GM12801 (cell line): ENCODE measurements around the gene PMM1.

ENCODE experiments used
- TF ChIP-seq, protein P1 (sequence below): IDR thresholded peaks from one replicate; pipeline ENCODE4 v1.5.1; 2011; ENCODE audit warnings: control low read depth; ENCODE audit not compliant: insufficient read length; ENCODE audit errors: extremely low read depth

PMM1 gene

GRCh38 chr22:41538583-41538982 is 51.1 kb downstream of the PMM1 start:
- TF ChIP-seq, protein P1, sequence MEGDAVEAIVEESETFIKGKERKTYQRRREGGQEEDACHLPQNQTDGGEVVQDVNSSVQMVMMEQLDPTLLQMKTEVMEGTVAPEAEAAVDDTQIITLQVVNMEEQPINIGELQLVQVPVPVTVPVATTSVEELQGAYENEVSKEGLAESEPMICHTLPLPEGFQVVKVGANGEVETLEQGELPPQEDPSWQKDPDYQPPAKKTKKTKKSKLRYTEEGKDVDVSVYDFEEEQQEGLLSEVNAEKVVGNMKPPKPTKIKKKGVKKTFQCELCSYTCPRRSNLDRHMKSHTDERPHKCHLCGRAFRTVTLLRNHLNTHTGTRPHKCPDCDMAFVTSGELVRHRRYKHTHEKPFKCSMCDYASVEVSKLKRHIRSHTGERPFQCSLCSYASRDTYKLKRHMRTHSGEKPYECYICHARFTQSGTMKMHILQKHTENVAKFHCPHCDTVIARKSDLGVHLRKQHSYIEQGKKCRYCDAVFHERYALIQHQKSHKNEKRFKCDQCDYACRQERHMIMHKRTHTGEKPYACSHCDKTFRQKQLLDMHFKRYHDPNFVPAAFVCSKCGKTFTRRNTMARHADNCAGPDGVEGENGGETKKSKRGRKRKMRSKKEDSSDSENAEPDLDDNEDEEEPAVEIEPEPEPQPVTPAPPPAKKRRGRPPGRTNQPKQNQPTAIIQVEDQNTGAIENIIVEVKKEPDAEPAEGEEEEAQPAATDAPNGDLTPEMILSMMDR, result no peak

- TF ChIP-seq, protein P1, result no peak
These were observed 52.4 kb downstream of the PMM1 start for GRCh38 chr22:41537203-41537602.

DNA sequence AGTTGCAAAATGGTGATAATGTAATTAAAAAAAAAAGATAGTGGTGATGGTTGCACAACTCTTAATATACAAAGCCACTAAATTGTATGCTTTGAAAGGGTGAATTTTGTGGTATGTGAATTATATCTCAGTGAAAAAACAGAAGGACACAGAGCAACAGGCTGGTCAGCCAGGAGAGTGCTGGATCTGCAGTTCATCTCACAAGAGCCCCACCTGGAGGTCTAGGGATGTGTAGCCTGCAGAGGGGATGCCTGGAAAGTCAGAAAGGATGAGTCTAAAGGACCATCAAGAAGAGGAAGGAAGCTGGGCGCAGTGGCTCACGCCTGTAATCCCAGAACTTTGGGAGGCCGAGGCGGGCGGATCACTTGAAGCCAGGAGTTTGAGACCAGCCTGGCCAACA is 54.4 kb downstream of the PMM1 start:
- TF ChIP-seq, protein P1, result no peak

- TF ChIP-seq, protein P1, result no peak
These were observed 55.4 kb downstream of the PMM1 start for GRCh38 chr22:41534219-41534618.

GRCh38 chr22:41532908-41533825 is 56.5 kb downstream of the PMM1 start:
- TF ChIP-seq, protein P1, result no peak

DNA sequence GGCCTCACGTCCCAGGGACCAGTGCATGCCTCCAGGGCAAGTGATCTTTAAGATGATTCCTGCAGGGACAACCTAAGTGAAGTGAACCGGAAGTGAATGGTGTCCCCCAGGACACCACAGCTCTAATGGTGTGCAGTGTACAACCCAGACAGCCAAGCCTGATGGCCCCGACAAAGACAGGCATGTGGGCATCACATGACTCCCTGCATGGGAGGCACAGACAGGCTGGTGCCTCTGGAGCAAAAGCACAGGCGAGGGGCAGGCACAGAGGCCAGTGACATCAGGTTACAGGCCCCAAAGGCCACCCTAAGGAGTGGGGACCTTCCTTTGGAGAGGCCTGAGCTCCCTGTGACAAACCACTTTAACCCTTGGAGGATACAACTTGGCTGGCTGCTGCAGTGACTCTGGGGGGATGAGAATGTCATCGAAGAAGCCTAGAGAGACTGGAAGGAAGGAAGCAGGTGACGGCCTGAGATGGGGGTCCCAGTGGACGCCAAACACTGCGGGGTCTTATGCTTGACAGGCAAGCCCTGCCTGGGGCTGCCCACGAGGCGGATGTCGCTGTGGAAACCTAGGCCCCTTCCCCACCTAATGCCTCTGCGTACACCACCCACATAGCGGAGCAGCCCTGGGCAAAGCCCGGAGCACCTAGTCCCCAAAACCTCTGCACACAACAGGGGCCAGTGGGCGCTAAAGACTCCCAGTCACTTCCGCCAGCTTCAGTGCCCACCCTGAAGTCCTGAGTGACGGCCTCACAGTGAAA is 57.7 kb downstream of the PMM1 start:
- TF ChIP-seq, protein P1, result no peak

DNA sequence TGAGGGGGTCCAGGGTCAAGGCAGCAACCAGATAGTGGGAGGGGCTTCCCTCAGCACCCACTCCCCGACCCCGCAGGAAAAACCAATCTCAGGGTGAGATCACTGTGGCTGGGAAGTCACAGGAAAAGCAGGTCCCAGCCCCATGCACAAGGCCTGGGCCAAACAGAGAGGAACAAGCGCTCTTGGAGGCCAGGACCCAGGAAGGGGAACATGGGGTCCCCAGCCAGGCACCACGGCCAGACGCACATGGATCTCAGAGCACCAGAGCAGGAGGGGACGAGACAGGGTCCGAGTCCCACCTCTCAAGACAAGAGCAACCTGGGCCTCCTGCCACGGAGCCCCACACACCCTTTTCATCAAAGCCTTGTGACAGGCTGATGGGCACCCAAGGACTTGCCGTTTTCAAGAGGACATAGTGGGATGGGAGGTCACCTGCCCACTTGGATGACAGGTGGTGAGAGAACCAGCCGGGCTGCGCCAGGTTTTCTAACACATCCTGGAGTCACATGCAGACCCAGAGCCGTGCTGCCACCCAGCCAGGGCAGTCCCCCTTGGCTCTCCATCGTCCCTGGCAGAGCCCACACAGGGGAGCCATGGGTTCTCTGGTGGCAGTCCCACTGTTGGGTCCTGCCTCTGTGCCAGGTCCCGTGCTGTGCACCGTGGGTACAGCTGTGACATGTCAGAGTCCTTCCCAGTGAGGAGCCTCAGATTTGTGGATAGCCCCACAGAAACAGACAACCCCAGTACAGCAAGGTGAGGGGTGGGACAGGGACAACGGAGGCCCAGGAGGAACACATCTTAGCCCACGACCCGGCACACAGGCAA is 58.5 kb downstream of the PMM1 start:
- TF ChIP-seq, protein P1, result no peak
